Astrocyte of the spinal cord (primary cell): Measurements from ENCODE around the gene SLC24A4.
"Not testable (repeated sequence)": the region's sequence is repeated elsewhere in the genome, so short reads cannot be mapped to it uniquely, and the experiment has no call there.

Source experiments
- DNase-seq: peaks from one replicate; pipeline ENCODE4 v3.0.0; 2011; ENCODE audit warnings: low read depth, low spot score
- H3K4me3 ChIP-seq: 2 replicates; pipeline ENCODE4 v1.5.1; 2011; ENCODE audit warnings: low read depth, mild to moderate bottlenecking, low read length, moderate library complexity
- CTCF ChIP-seq: IDR thresholded peaks from 2 replicates; pipeline ENCODE4 v1.5.1; 2012; ENCODE audit warnings: low read depth, mild to moderate bottlenecking, low read length, inconsistent platforms
- in situ Hi-C: cut with HindIII; loops from 2 replicates; pipeline ENCODE4 v1.10.0; 2017; ENCODE audit warnings: low sequenced_read_pairs

The SLC24A4 gene

GRCh38 chr14:92534932-92535643 lies 212.1 kb downstream of the SLC24A4 start:
- in situ Hi-C loops: no loop called here
- no peak for TF ChIP-seq CTCF
- DNase-seq: no peak
- H3K4me3 ChIP-seq: no peak overlapping the region

GRCh38 chr14:92536231-92536630 lies 213.3 kb downstream of the SLC24A4 start:
- H3K4me3 ChIP-seq, in situ Hi-C loops: not testable (repeated sequence)
- peak; percentile 60 for DNase-seq

GRCh38 chr14:92538412-92538985 lies 215.5 kb downstream of the SLC24A4 start:
- in situ Hi-C loops: no loop called here
- no peak overlapping the region for H3K4me3 ChIP-seq
- no peak for DNase-seq
- no peak for TF ChIP-seq CTCF

GRCh38 chr14:92539419-92539818 lies 216.5 kb downstream of the SLC24A4 start:
- DNase-seq: no peak
- in situ Hi-C loops: no loop called here
- no peak overlapping the region for H3K4me3 ChIP-seq
- no peak for TF ChIP-seq CTCF

GRCh38 chr14:92539875-92540274 lies 216.9 kb downstream of the SLC24A4 start:
- in situ Hi-C loops: no loop called here
- TF ChIP-seq CTCF: no peak
- DNase-seq: peak; percentile 45
- H3K4me3 ChIP-seq: no peak overlapping the region

- peak; percentile 99 for DNase-seq
- no peak for TF ChIP-seq CTCF
- in situ Hi-C loops: no loop called here
- no peak overlapping the region for H3K4me3 ChIP-seq
Observed at GRCh38 chr14:92540472-92541048, 217.6 kb downstream of the SLC24A4 start.
